PC-3 (cell line): ENCODE data around the gene HNF4A.

Experiments
- EZH2 ChIP-seq: fragments of 300-600 bp; sonication (generic); IDR thresholded peaks from one replicate; pipeline ENCODE4 v1.6.1; 2017; ENCODE audit warnings: antibody characterized with exemption, mild to moderate bottlenecking, low read length; ENCODE audit not compliant: unreplicated experiment
- TF ChIP-seq, protein P1 (sequence below): fragments of 300-600 bp; sonication (generic); conservative IDR thresholded peaks from 2 replicates; pipeline ENCODE4 v1.5.1; 2017; ENCODE audit warnings: antibody characterized with exemption, low read depth, mild to moderate bottlenecking, low read length

- TF ChIP-seq, protein P1, sequence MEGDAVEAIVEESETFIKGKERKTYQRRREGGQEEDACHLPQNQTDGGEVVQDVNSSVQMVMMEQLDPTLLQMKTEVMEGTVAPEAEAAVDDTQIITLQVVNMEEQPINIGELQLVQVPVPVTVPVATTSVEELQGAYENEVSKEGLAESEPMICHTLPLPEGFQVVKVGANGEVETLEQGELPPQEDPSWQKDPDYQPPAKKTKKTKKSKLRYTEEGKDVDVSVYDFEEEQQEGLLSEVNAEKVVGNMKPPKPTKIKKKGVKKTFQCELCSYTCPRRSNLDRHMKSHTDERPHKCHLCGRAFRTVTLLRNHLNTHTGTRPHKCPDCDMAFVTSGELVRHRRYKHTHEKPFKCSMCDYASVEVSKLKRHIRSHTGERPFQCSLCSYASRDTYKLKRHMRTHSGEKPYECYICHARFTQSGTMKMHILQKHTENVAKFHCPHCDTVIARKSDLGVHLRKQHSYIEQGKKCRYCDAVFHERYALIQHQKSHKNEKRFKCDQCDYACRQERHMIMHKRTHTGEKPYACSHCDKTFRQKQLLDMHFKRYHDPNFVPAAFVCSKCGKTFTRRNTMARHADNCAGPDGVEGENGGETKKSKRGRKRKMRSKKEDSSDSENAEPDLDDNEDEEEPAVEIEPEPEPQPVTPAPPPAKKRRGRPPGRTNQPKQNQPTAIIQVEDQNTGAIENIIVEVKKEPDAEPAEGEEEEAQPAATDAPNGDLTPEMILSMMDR: no peak
- no peak for TF ChIP-seq EZH2
Observed at GRCh38 chr20:44454306-44454963, 98.9 kb downstream of the HNF4A start.
